Mucosa of descending colon (tissue), 3 donors: ENCODE data around the gene ZACN. TPM values are rescaled to one million over a fixed set of nuclear protein-coding genes. Genes with fewer than 3 reads are reported as not detected.

Experiments used
- ATAC-seq: fragments of 200-7000 bp; cut with Tn5 transposase; one replicate; pipeline ENCODE4 v1.9.1; 2020; ENCODE audit warnings: mild to moderate bottlenecking, moderate library complexity
- DNase-seq, 3 donors: peaks; one replicate each; pipeline ENCODE4 v3.0.0-alpha.2; 2020
- H3K36me3 ChIP-seq: fragments of 200-600 bp; one replicate; pipeline ENCODE4 v1.8.0; 2021; ENCODE audit warnings: low read depth, mild to moderate bottlenecking
- H3K4me1 ChIP-seq: fragments of 200-600 bp; one replicate; pipeline ENCODE4 v1.8.0; 2021; ENCODE audit warnings: low read depth, mild to moderate bottlenecking
- H3K4me3 ChIP-seq: fragments of 200-600 bp; one replicate; pipeline ENCODE4 v1.8.0; 2021; ENCODE audit warnings: mild to moderate bottlenecking
- H3K9me3 ChIP-seq: fragments of 200-600 bp; one replicate; pipeline ENCODE4 v1.8.0; 2021; ENCODE audit warnings: mild to moderate bottlenecking
- CTCF ChIP-seq: fragments of 200-600 bp; IDR thresholded peaks from one replicate; pipeline ENCODE4 v1.8.0; 2022; ENCODE audit warnings: antibody characterized with exemption, mild to moderate bottlenecking
- intact Hi-C, 2 donors: fragments of 100-400 bp; cut with DNase I in 1 of 2; cut with micrococcal nuclease in 1 of 2; formaldehyde crosslinking; loops; one replicate each; pipeline versions ENCODE4 v1.11.0 to v1.11.1; 2022; cut with DNase I, micrococcal nuclease
- total RNA-seq, 3 donors: library from RNA; stranded (reverse); fragmentation: NEBNext Ultra II Directional in 2 of 3; extraction: Animal tissue kit (Norgen Biotek cat#: 25700) in 2 of 3; gene quantifications; one replicate each; pipeline versions ENCODE4 v1.2.1 to v1.2.4, GENCODE V29; 2021 to 2023
- donor health status: DM: no; HTN: no; CAD: no; lungs with moderate emphysema.
- donor health status: DM: no; HTN: no; CAD: no.
- donor health status: DM: no; HTN: yes; CAD: no.

Gene ZACN
- total RNA-seq, 3 donors from 2014 or later, result 1.4 TPM; not detected in 2

- Histone ChIP-seq H3K36me3 (peaks cover 12% of the 10 kb centered on the region), H3K4me1 (no peaks in the 10 kb centered on the region), H3K4me3 (no peak overlapping the region), H3K9me3 (no peaks in the 10 kb centered on the region)
- intact Hi-C loops, result no loop called here
- ATAC-seq (no peak), DNase-seq (no peak)
- no peak for TF ChIP-seq CTCF
These were observed 15.0 kb upstream of the ZACN start for GRCh38 chr17:76063875-76064546.

- ATAC-seq (peak; percentile 78), DNase-seq (peak in 1 of 3 donors; percentile 34)
- Histone ChIP-seq H3K4me1 (peaks cover 4% of the 10 kb centered on the region), H3K9me3 (no peaks in the 10 kb centered on the region), H3K36me3 (peaks cover 7% of the 10 kb centered on the region), H3K4me3 (no peak overlapping the region)
- intact Hi-C loops, result no loop called here
- no peak for TF ChIP-seq CTCF
These were observed 13.2 kb upstream of the ZACN start for GRCh38 chr17:76065775-76066174.

- no peaks in the 10 kb centered on the region for H3K9me3 ChIP-seq
- intact Hi-C loops, result no loop called here
- H3K4me3 ChIP-seq, result peak overlapping the region; percentile 72
- ATAC-seq (peak; percentile 8), DNase-seq (no peak)
- H3K4me1 ChIP-seq, result peaks cover 39% of the 10 kb centered on the region
- TF ChIP-seq CTCF, result no peak
- H3K36me3 ChIP-seq, result no peaks in the 10 kb centered on the region
These were observed 7.3 kb upstream of the ZACN start for GRCh38 chr17:76071531-76072147.

- H3K36me3 ChIP-seq, result no peaks in the 10 kb centered on the region
- H3K9me3 ChIP-seq, result no peaks in the 10 kb centered on the region
- H3K4me3 ChIP-seq, result peak within 1 kb of the TSS; percentile 72
- DNase-seq, result peak; percentile 94 to 95 (median 95)
- intact Hi-C loops, result no loop called here
- no peak for TF ChIP-seq CTCF
- peaks cover 44% of the 10 kb centered on the region for H3K4me1 ChIP-seq
- ATAC-seq, result peak; percentile 99
These were observed 6.7 kb upstream of the ZACN start, which contains the start of gene SRP68 for GRCh38 chr17:76072148-76072858. Gene SRP68 (minus strand): TSS chr17:76072517. CDS start chr17:76072491, 26 bp downstream.

- no peak for TF ChIP-seq CTCF
- H3K9me3 ChIP-seq, result no peaks in the 10 kb centered on the region
- ATAC-seq (no peak), DNase-seq (no peak)
- intact Hi-C loops, result no loop called here
- H3K36me3 ChIP-seq, result no peaks in the 10 kb centered on the region
- H3K4me1 ChIP-seq, result peaks cover 44% of the 10 kb centered on the region
- H3K4me3 ChIP-seq, result no peak within 1 kb of the TSS
These were observed 4.3 kb upstream of the ZACN start, which contains the start of gene GALR2 for GRCh38 chr17:76074390-76075363. Gene GALR2 (plus strand): TSS chr17:76074781. CDS start chr17:76074884, 103 bp downstream.
